KMS-11 (cell line): ENCODE data around the gene PCGF1.

ENCODE experiments used
- H2AFZ ChIP-seq: fragments of 200-600 bp; sonication (generic); 2 replicates; pipeline ENCODE4 v1.6.1; 2016; ENCODE audit warnings: antibody characterized with exemption, mixed run types, low read depth
- H3K27ac ChIP-seq: fragments of 200-600 bp; sonication (generic); 2 replicates; pipeline ENCODE4 v1.6.1; 2016; ENCODE audit warnings: mild to moderate bottlenecking, mixed run types
- H3K27me3 ChIP-seq: fragments of 200-600 bp; sonication (generic); 2 replicates; pipeline ENCODE4 v1.6.1; 2017; ENCODE audit warnings: mild to moderate bottlenecking, low read depth, mixed run types, moderate library complexity; ENCODE audit not compliant: insufficient read depth
- H3K36me3 ChIP-seq: fragments of 200-600 bp; sonication (generic); 2 replicates; pipeline ENCODE4 v1.6.1; 2017; ENCODE audit warnings: mild to moderate bottlenecking, mixed run types; ENCODE audit not compliant: insufficient read depth
- H3K4me1 ChIP-seq: fragments of 200-600 bp; sonication (generic); 2 replicates; pipeline ENCODE4 v1.6.1; 2016; ENCODE audit warnings: mild to moderate bottlenecking, low read depth, mixed run types; ENCODE audit not compliant: poor library complexity, severe bottlenecking
- H3K4me2 ChIP-seq: fragments of 200-600 bp; sonication (generic); 2 replicates; pipeline ENCODE4 v1.7.0; 2016; ENCODE audit warnings: mild to moderate bottlenecking, mixed run types
- H3K4me3 ChIP-seq: fragments of 200-600 bp; sonication (generic); IDR thresholded peaks from 2 replicates; pipeline ENCODE4 v1.6.1; 2017; ENCODE audit warnings: low read depth, low read length, mixed read lengths; ENCODE audit not compliant: insufficient read depth
- H3K79me2 ChIP-seq: fragments of 200-600 bp; sonication (generic); 2 replicates; pipeline ENCODE4 v1.6.1; 2016; ENCODE audit warnings: low read depth, mixed run types; ENCODE audit not compliant: insufficient read depth
- H3K9ac ChIP-seq: fragments of 200-600 bp; sonication (generic); 2 replicates; pipeline ENCODE4 v1.6.1; 2016; ENCODE audit warnings: mild to moderate bottlenecking, mixed run types
- H4K20me1 ChIP-seq: fragments of 200-600 bp; sonication (generic); 2 replicates; pipeline ENCODE4 v1.6.1; 2016; ENCODE audit warnings: mild to moderate bottlenecking, mixed run types; ENCODE audit not compliant: insufficient read depth
- CTCF ChIP-seq: fragments of 200-600 bp; sonication (generic); conservative IDR thresholded peaks from 2 replicates; pipeline ENCODE4 v1.6.1; 2017; ENCODE audit warnings: low read depth, mild to moderate bottlenecking, antibody characterized with exemption, low read length, moderate library complexity, mixed read lengths

Gene PCGF1

DNA sequence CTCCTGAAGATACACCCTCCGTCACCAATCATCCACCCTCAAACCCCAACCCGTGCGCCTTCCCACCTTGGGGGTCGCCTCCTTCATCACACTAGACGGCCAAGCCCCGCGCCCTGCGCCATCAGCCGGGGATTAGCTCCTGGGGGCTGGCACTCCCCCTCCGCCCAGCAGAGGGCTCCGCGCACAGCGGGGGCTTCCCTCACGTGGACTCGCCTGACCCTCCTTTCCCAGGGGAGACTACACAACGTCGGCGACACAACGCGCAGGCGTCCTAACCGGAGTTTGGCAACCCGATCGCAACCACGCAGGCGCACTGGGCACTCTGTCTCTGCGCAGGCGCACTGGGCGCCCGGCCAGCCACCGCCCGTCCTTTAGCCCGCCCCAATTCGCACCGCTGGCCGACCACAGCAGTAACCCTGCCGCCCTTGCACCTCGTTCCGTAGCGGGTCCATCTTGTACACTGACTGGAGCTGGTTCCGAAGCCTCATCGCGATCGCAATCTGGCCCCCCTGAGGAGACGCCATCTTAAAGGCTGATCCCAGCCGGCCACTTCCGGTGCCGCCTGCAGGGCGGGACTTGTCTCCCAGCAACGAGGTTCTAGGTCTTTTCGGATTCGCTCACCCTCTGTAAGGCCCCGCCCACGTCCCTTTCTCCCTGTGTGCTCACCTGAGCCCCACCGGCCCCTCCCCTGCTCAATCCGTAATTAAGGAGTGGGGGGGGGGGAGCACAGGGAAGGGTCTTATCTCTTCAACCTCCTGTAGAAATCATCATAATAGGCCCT, at the start of gene PCGF1:
PCGF1 (minus strand) TSS at position 551 of the 781 bp plus-strand sequence; CDS start at position 524, 27 bp downstream.
- Histone ChIP-seq H2AFZ (peak within 1 kb of the TSS; percentile 99), H3K4me3 (peak within 1 kb of the TSS; percentile 88), H3K4me1 (peaks cover 23% of the 10 kb centered on the region)

GRCh38 chr2:74556831-74557370, 49.4 kb upstream of the PCGF1 start:
- Histone ChIP-seq H3K9ac (no peak overlapping the region), H4K20me1 (no peaks in the 10 kb centered on the region), H3K27me3 (no peaks in the 10 kb centered on the region; the same call in 1 of the 2 replicates)

More for the DNA sequence above, at the start of gene PCGF1:
- Histone ChIP-seq H4K20me1 (no peaks in the 10 kb centered on the region), H3K9ac (peak within 1 kb of the TSS; percentile 86), H3K27ac (peak within 1 kb of the TSS; percentile 86), H3K36me3 (no peaks in the 10 kb centered on the region), H3K27me3 (peaks cover 24% of the 10 kb centered on the region), H3K4me2 (peak within 1 kb of the TSS; percentile 98), H3K79me2 (peaks cover 13% of the 10 kb centered on the region)
- TF ChIP-seq CTCF, result peak; percentile 13; the same call in 1 of the 2 replicates

DNA sequence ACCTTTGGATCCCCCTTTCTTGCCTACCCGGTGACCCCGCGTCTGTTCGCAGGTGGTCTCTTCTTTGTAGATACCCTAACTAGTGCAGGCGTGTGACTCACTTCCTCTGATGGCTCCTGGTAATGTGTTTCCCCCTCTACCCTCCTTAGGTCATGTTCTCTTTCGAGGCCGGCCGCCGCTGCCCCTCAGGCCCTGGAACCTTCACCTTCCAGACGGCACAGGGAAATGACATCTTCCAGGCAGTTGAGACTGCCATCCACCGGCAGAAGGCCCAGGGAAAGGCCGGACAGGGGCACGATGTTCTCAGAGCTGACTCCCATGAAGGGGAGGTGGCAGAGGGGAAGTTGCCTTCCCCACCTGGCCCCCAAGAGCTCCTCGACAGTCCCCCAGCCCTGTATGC, 48.7 kb upstream of the PCGF1 start:
- Histone ChIP-seq H3K4me3 (no peak overlapping the region), H3K9ac (no peak overlapping the region), H3K4me2 (no peak overlapping the region), H3K79me2 (no peaks in the 10 kb centered on the region), H3K4me1 (peaks cover 13% of the 10 kb centered on the region), H4K20me1 (no peaks in the 10 kb centered on the region), H3K27ac (no peak overlapping the region), H2AFZ (no peak overlapping the region), H3K27me3 (peaks cover 3% of the 10 kb centered on the region; the same call in 1 of the 2 replicates), H3K36me3 (no peaks in the 10 kb centered on the region)
- no peak for TF ChIP-seq CTCF

More at GRCh38 chr2:74556831-74557370, 49.4 kb upstream of the PCGF1 start:
- Histone ChIP-seq H3K79me2 (no peaks in the 10 kb centered on the region), H3K4me2 (no peak overlapping the region), H3K36me3 (no peaks in the 10 kb centered on the region), H3K27ac (no peak overlapping the region), H2AFZ (no peak overlapping the region), H3K4me3 (no peak overlapping the region), H3K4me1 (peaks cover 13% of the 10 kb centered on the region)
- TF ChIP-seq CTCF, result no peak

- H3K36me3 ChIP-seq, result no peaks in the 10 kb centered on the region
- H3K4me1 ChIP-seq, result peaks cover 13% of the 10 kb centered on the region
- TF ChIP-seq CTCF, result no peak
- no peak overlapping the region; the same call in 1 of the 2 replicates for H3K9ac ChIP-seq
- H3K4me3 ChIP-seq, result no peak overlapping the region
- no peaks in the 10 kb centered on the region for H3K79me2 ChIP-seq
- no peak overlapping the region for H2AFZ ChIP-seq
- H3K27ac ChIP-seq, result no peak overlapping the region
- H4K20me1 ChIP-seq, result no peaks in the 10 kb centered on the region
- peaks cover 3% of the 10 kb centered on the region; the same call in 1 of the 2 replicates for H3K27me3 ChIP-seq
- H3K4me2 ChIP-seq, result peak overlapping the region; percentile 58
Observed at GRCh38 chr2:74555610-74556103, 48.2 kb upstream of the PCGF1 start.
